GM23338 (cell line): ENCODE measurements around the gene TFF1. TPM values are rescaled to one million over a fixed set of nuclear protein-coding genes. Genes with fewer than 3 reads are reported as not detected.

ENCODE experiments used
- ATAC-seq: fragments of 200-7000 bp; cut with Tn5 transposase; 3 replicates; pipeline ENCODE4 v1.9.1; 2020
- DNase-seq: peaks from one replicate; pipeline ENCODE4 v3.0.0-alpha.2; 2015; ENCODE audit warnings: low spot score
- H2AFZ ChIP-seq: fragments of 200-600 bp; sonication (generic); 2 replicates; pipeline ENCODE4 v1.8.0; 2016; ENCODE audit warnings: antibody characterized with exemption, mild to moderate bottlenecking, moderate library complexity
- H3F3A ChIP-seq: fragments of 200-600 bp; sonication (generic); replicated peaks from 2 replicates; pipeline ENCODE4 v1.8.0; 2017; ENCODE audit warnings: antibody characterized with exemption, mixed run types, low read depth
- H3K27ac ChIP-seq: fragments of 200-600 bp; sonication (generic); 2 replicates; pipeline ENCODE4 v1.6.1; 2016; ENCODE audit warnings: low read depth
- H3K27me3 ChIP-seq: fragments of 200-600 bp; sonication (generic); 2 replicates; pipeline ENCODE4 v1.8.0; 2016; ENCODE audit warnings: mild to moderate bottlenecking, mixed run types, moderate library complexity; ENCODE audit not compliant: insufficient read depth
- H3K36me3 ChIP-seq: fragments of 200-600 bp; sonication (generic); 2 replicates; pipeline ENCODE4 v1.8.0; 2016; ENCODE audit warnings: mild to moderate bottlenecking; ENCODE audit not compliant: insufficient read depth
- H3K4me1 ChIP-seq: fragments of 200-600 bp; sonication (generic); 2 replicates; pipeline ENCODE4 v1.8.0; 2016; ENCODE audit warnings: mild to moderate bottlenecking, moderate library complexity; ENCODE audit not compliant: insufficient read depth
- H3K4me2 ChIP-seq: fragments of 200-600 bp; sonication (generic); 2 replicates; pipeline ENCODE4 v1.7.1; 2017; ENCODE audit warnings: mixed run types
- H3K4me3 ChIP-seq: fragments of 200-600 bp; sonication (generic); 2 replicates; pipeline ENCODE4 v1.6.1; 2016; ENCODE audit warnings: mixed run types
- H3K79me2 ChIP-seq: fragments of 200-600 bp; sonication (generic); replicated peaks from 2 replicates; pipeline ENCODE4 v1.8.0; 2017; ENCODE audit warnings: mild to moderate bottlenecking; ENCODE audit not compliant: insufficient read depth
- H3K9me2 ChIP-seq: fragments of 200-600 bp; sonication (generic); 2 replicates; pipeline ENCODE4 v1.8.0; 2017; ENCODE audit not compliant: insufficient read depth
- H4K20me1 ChIP-seq: fragments of 200-600 bp; sonication (generic); replicated peaks from 2 replicates; pipeline ENCODE4 v1.8.0; 2017; ENCODE audit warnings: mild to moderate bottlenecking; ENCODE audit not compliant: insufficient read depth
- H3K27ac Mint-ChIP-seq: 2 replicates; pipeline ENCODE4 v1.8.0; 2020; ENCODE audit warnings: inconsistent platforms, mild to moderate bottlenecking, moderate library complexity, mixed read lengths
- H3K27me3 Mint-ChIP-seq: 3 replicates; pipeline ENCODE4 v1.8.0; 2022; ENCODE audit warnings: low read depth, mild to moderate bottlenecking, moderate library complexity, mixed read lengths, inconsistent platforms; ENCODE audit not compliant: insufficient read depth, poor library complexity
- H3K36me3 Mint-ChIP-seq: 3 replicates; pipeline ENCODE4 v1.8.0; 2021; ENCODE audit warnings: low read depth, mild to moderate bottlenecking, inconsistent platforms, moderate library complexity, mixed read lengths
- H3K4me1 Mint-ChIP-seq: 3 replicates; pipeline ENCODE4 v1.8.0; 2020; ENCODE audit warnings: mild to moderate bottlenecking, inconsistent platforms, mixed read lengths
- H3K4me3 Mint-ChIP-seq: 3 replicates; pipeline ENCODE4 v1.8.0; 2021; ENCODE audit warnings: moderate library complexity, mild to moderate bottlenecking, inconsistent platforms, mixed read lengths
- H3K9me3 Mint-ChIP-seq: 3 replicates; pipeline ENCODE4 v1.8.0; 2020; ENCODE audit warnings: moderate library complexity, mild to moderate bottlenecking, inconsistent platforms, mixed read lengths
- CREB1 ChIP-seq: fragments of 250-450 bp; sonication (Bioruptor Pico); IDR thresholded peaks from 2 replicates; pipeline ENCODE4 v1.5.0; 2020; ENCODE audit warnings: low read depth, mild to moderate bottlenecking, moderate library complexity
- EZH2 ChIP-seq: fragments of 200-600 bp; sonication (generic); IDR thresholded peaks from one replicate; pipeline ENCODE4 v1.8.0; 2017; ENCODE audit warnings: antibody characterized with exemption, mild to moderate bottlenecking, low read depth; ENCODE audit not compliant: unreplicated experiment
- EZH2phosphoT487 ChIP-seq: fragments of 200-600 bp; sonication (generic); IDR thresholded peaks from one replicate; pipeline ENCODE4 v1.8.1; 2018; ENCODE audit warnings: antibody characterized with exemption; ENCODE audit not compliant: unreplicated experiment
- JUNB ChIP-seq: IDR thresholded peaks from one replicate; pipeline ENCODE4 v1.6.1; 2016; ENCODE audit warnings: antibody characterized with exemption; ENCODE audit not compliant: unreplicated experiment
- NANOG ChIP-seq: IDR thresholded peaks from 2 replicates; pipeline ENCODE4 v1.6.1; 2016; ENCODE audit warnings: antibody characterized with exemption, borderline replicate concordance
- POLR2AphosphoS5 ChIP-seq: IDR thresholded peaks from 2 replicates; pipeline ENCODE4 v1.6.1; 2016; ENCODE audit warnings: antibody characterized with exemption, low read depth
- STAT1 ChIP-seq: IDR thresholded peaks from one replicate; pipeline ENCODE4 v1.6.1; 2016; ENCODE audit warnings: antibody characterized with exemption; ENCODE audit not compliant: unreplicated experiment
- ZNF114 ChIP-seq: fragments of 250-450 bp; sonication (Bioruptor Pico); IDR thresholded peaks from 2 replicates; pipeline ENCODE4 v1.5.0; 2020; ENCODE audit warnings: mild to moderate bottlenecking, moderate library complexity
- ZNF331 ChIP-seq: fragments of 250-450 bp; sonication (Bioruptor Pico); IDR thresholded peaks from 2 replicates; pipeline ENCODE4 v1.5.0; 2020; ENCODE audit warnings: low read depth, mild to moderate bottlenecking, moderate library complexity
- polyA plus RNA-seq: library from polyadenylated mRNA; unstranded; fragments of >200 nt; fragmentation: Nextera tagmentation; extraction: Ambion mirVana; gene quantifications from 2 replicates; pipeline ENCODE4 v1.2.1, GENCODE V29; 2016
- total RNA-seq: library from RNA; depleted of rRNA; stranded (reverse); fragments of >200 nt; shearing (Covaris generic); gene quantifications from 2 replicates; pipeline ENCODE4 v1.2.3, GENCODE V29; 2014
- TF ChIP-seq, protein P1 (sequence below): fragments of 250-450 bp; sonication (Bioruptor Pico); IDR thresholded peaks from 2 replicates; pipeline ENCODE4 v1.5.0; 2020; ENCODE audit warnings: mild to moderate bottlenecking, moderate library complexity
- TF ChIP-seq, protein P2 (sequence below), 2 experiments: fragments of 200-600 bp in 1 of 2; sonication (generic) in 1 of 2; conservative IDR thresholded peaks; 2 replicates each; pipeline versions ENCODE4 v1.5.1 to v1.6.1; 2016 to 2017; ENCODE audit warnings: antibody characterized with exemption in 2 of 2, low read depth in 2 of 2, mild to moderate bottlenecking in 2 of 2, moderate library complexity in 1 of 2
- TF ChIP-seq, protein P3 (sequence below): IDR thresholded peaks from 2 replicates; pipeline ENCODE4 v1.6.1; 2016; ENCODE audit warnings: antibody characterized with exemption
- TF ChIP-seq, protein P4 (sequence below): IDR thresholded peaks from one replicate; pipeline ENCODE4 v1.6.1; 2018; ENCODE audit warnings: antibody characterized with exemption; ENCODE audit not compliant: unreplicated experiment

The TFF1 gene
- total and polyA plus RNA-seq, 2 experiments from 2014 or later: not detected

- DNase-seq (no peak), ATAC-seq (no peak)
- no peak overlapping the region for H2AFZ ChIP-seq
- Mint-ChIP-seq H3K27ac (no peak overlapping the region), H3K36me3 (no peaks in the 10 kb centered on the region), H3K27me3 (peaks cover 4% of the 10 kb centered on the region), H3K9me3 (peaks cover 9% of the 10 kb centered on the region; the same call in 2 of the 3 replicates), H3K4me1 (peaks cover 21% of the 10 kb centered on the region), H3K4me3 (no peak overlapping the region)
- TF ChIP-seq EZH2phosphoT487 (no peak), STAT1 (no peak), POLR2AphosphoS5 (no peak), NANOG (no peak), EZH2 (no peak), CREB1 (CRISPR knock-in tag) (no peak), ZNF114 (no peak), JUNB (no peak), ZNF331 (CRISPR knock-in tag) (no peak)
- TF ChIP-seq, protein P1, sequence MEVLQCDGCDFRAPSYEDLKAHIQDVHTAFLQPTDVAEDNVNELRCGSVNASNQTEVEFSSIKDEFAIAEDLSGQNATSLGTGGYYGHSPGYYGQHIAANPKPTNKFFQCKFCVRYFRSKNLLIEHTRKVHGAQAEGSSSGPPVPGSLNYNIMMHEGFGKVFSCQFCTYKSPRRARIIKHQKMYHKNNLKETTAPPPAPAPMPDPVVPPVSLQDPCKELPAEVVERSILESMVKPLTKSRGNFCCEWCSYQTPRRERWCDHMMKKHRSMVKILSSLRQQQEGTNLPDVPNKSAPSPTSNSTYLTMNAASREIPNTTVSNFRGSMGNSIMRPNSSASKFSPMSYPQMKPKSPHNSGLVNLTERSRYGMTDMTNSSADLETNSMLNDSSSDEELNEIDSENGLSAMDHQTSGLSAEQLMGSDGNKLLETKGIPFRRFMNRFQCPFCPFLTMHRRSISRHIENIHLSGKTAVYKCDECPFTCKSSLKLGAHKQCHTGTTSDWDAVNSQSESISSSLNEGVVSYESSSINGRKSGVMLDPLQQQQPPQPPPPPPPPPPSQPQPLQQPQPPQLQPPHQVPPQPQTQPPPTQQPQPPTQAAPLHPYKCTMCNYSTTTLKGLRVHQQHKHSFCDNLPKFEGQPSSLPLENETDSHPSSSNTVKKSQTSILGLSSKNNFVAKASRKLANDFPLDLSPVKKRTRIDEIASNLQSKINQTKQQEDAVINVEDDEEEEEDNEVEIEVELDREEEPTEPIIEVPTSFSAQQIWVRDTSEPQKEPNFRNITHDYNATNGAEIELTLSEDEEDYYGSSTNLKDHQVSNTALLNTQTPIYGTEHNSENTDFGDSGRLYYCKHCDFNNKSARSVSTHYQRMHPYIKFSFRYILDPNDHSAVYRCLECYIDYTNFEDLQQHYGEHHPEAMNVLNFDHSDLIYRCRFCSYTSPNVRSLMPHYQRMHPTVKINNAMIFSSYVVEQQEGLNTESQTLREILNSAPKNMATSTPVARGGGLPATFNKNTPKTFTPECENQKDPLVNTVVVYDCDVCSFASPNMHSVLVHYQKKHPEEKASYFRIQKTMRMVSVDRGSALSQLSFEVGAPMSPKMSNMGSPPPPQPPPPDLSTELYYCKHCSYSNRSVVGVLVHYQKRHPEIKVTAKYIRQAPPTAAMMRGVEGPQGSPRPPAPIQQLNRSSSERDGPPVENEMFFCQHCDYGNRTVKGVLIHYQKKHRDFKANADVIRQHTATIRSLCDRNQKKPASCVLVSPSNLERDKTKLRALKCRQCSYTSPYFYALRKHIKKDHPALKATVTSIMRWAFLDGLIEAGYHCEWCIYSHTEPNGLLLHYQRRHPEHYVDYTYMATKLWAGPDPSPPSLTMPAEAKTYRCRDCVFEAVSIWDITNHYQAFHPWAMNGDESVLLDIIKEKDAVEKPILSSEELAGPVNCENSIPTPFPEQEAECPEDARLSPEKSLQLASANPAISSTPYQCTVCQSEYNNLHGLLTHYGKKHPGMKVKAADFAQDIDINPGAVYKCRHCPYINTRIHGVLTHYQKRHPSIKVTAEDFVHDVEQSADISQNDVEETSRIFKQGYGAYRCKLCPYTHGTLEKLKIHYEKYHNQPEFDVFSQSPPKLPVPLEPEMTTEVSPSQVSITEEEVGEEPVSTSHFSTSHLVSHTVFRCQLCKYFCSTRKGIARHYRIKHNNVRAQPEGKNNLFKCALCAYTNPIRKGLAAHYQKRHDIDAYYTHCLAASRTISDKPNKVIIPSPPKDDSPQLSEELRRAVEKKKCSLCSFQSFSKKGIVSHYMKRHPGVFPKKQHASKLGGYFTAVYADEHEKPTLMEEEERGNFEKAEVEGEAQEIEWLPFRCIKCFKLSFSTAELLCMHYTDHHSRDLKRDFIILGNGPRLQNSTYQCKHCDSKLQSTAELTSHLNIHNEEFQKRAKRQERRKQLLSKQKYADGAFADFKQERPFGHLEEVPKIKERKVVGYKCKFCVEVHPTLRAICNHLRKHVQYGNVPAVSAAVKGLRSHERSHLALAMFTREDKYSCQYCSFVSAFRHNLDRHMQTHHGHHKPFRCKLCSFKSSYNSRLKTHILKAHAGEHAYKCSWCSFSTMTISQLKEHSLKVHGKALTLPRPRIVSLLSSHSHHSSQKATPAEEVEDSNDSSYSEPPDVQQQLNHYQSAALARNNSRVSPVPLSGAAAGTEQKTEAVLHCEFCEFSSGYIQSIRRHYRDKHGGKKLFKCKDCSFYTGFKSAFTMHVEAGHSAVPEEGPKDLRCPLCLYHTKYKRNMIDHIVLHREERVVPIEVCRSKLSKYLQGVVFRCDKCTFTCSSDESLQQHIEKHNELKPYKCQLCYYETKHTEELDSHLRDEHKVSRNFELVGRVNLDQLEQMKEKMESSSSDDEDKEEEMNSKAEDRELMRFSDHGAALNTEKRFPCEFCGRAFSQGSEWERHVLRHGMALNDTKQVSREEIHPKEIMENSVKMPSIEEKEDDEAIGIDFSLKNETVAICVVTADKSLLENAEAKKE (CRISPR knock-in tag): no peak
- TF ChIP-seq, protein P2, sequence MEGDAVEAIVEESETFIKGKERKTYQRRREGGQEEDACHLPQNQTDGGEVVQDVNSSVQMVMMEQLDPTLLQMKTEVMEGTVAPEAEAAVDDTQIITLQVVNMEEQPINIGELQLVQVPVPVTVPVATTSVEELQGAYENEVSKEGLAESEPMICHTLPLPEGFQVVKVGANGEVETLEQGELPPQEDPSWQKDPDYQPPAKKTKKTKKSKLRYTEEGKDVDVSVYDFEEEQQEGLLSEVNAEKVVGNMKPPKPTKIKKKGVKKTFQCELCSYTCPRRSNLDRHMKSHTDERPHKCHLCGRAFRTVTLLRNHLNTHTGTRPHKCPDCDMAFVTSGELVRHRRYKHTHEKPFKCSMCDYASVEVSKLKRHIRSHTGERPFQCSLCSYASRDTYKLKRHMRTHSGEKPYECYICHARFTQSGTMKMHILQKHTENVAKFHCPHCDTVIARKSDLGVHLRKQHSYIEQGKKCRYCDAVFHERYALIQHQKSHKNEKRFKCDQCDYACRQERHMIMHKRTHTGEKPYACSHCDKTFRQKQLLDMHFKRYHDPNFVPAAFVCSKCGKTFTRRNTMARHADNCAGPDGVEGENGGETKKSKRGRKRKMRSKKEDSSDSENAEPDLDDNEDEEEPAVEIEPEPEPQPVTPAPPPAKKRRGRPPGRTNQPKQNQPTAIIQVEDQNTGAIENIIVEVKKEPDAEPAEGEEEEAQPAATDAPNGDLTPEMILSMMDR (conservative IDR thresholded peaks at IDR 0.05; ENCODE audit: low read depth in 2 of 2): no peak
- TF ChIP-seq, protein P3, sequence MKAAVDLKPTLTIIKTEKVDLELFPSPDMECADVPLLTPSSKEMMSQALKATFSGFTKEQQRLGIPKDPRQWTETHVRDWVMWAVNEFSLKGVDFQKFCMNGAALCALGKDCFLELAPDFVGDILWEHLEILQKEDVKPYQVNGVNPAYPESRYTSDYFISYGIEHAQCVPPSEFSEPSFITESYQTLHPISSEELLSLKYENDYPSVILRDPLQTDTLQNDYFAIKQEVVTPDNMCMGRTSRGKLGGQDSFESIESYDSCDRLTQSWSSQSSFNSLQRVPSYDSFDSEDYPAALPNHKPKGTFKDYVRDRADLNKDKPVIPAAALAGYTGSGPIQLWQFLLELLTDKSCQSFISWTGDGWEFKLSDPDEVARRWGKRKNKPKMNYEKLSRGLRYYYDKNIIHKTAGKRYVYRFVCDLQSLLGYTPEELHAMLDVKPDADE: no peak
- TF ChIP-seq, protein P4, sequence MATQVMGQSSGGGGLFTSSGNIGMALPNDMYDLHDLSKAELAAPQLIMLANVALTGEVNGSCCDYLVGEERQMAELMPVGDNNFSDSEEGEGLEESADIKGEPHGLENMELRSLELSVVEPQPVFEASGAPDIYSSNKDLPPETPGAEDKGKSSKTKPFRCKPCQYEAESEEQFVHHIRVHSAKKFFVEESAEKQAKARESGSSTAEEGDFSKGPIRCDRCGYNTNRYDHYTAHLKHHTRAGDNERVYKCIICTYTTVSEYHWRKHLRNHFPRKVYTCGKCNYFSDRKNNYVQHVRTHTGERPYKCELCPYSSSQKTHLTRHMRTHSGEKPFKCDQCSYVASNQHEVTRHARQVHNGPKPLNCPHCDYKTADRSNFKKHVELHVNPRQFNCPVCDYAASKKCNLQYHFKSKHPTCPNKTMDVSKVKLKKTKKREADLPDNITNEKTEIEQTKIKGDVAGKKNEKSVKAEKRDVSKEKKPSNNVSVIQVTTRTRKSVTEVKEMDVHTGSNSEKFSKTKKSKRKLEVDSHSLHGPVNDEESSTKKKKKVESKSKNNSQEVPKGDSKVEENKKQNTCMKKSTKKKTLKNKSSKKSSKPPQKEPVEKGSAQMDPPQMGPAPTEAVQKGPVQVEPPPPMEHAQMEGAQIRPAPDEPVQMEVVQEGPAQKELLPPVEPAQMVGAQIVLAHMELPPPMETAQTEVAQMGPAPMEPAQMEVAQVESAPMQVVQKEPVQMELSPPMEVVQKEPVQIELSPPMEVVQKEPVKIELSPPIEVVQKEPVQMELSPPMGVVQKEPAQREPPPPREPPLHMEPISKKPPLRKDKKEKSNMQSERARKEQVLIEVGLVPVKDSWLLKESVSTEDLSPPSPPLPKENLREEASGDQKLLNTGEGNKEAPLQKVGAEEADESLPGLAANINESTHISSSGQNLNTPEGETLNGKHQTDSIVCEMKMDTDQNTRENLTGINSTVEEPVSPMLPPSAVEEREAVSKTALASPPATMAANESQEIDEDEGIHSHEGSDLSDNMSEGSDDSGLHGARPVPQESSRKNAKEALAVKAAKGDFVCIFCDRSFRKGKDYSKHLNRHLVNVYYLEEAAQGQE: no peak
- H3K9me2 ChIP-seq: no peaks in the 10 kb centered on the region
- H3K4me3 ChIP-seq: no peak overlapping the region
- H3K36me3 ChIP-seq: no peaks in the 10 kb centered on the region
- H3K4me1 ChIP-seq: no peaks in the 10 kb centered on the region; the same call in 1 of the 2 replicates
- H4K20me1 ChIP-seq: no peaks in the 10 kb centered on the region
- H3K79me2 ChIP-seq: no peaks in the 10 kb centered on the region
- no peaks in the 10 kb centered on the region for H3K27me3 ChIP-seq
- no peaks in the 10 kb centered on the region for H3F3A ChIP-seq
- no peak overlapping the region for H3K4me2 ChIP-seq
- H3K27ac ChIP-seq: no peak overlapping the region
Observed at GRCh38 chr21:42320791-42321190, 45.5 kb downstream of the TFF1 start.
